Suprapubic skin (tissue), 4 donors: Measurements from ENCODE around the gene TTC22. TPM values are rescaled to one million over a fixed set of nuclear protein-coding genes. Genes with fewer than 3 reads are reported as not detected.

Source experiments
- DNase-seq, 2 donors: peaks; one replicate each; pipeline ENCODE4 v3.0.0-alpha.2; 2019; ENCODE audit warnings: low spot score in 2 of 2
- H3K27ac ChIP-seq: fragments of 200-600 bp; sonication (generic); one replicate; pipeline ENCODE4 v1.5.1; 2019
- H3K27me3 ChIP-seq: fragments of 200-600 bp; sonication (generic); one replicate; pipeline ENCODE4 v1.5.1; 2019
- H3K36me3 ChIP-seq: fragments of 200-600 bp; sonication (generic); one replicate; pipeline ENCODE4 v1.5.1; 2019
- H3K4me1 ChIP-seq: fragments of 200-600 bp; sonication (generic); one replicate; pipeline ENCODE4 v1.5.1; 2019
- H3K4me3 ChIP-seq: fragments of 200-600 bp; sonication (generic); one replicate; pipeline ENCODE4 v1.5.1; 2019; ENCODE audit warnings: mild to moderate bottlenecking
- H3K9me3 ChIP-seq: fragments of 200-600 bp; sonication (generic); one replicate; pipeline ENCODE4 v1.5.1; 2019
- CTCF ChIP-seq, 2 donors: fragments of 200-600 bp in 1 of 2; fragments of 450-650 bp in 1 of 2; sonication (generic) in 1 of 2; IDR thresholded peaks; one replicate each; pipeline ENCODE4 v1.5.1; 2016 to 2019; ENCODE audit warnings: antibody characterized with exemption in 2 of 2, mild to moderate bottlenecking in 1 of 2, moderate library complexity in 1 of 2
- EP300 ChIP-seq: sonication (generic); formaldehyde crosslinking; IDR thresholded peaks from one replicate; pipeline ENCODE4 v1.6.1; 2017; ENCODE audit warnings: antibody characterized with exemption
- POLR2A ChIP-seq, 2 donors: fragments of 450-650 bp; IDR thresholded peaks; one replicate each; pipeline ENCODE4 v1.6.1; 2017; ENCODE audit warnings: antibody characterized with exemption in 2 of 2, mild to moderate bottlenecking in 2 of 2, moderate library complexity in 2 of 2
- POLR2AphosphoS5 ChIP-seq, 3 donors: sonication (generic); formaldehyde crosslinking; IDR thresholded peaks; one replicate each; pipeline ENCODE4 v1.6.1; 2017; ENCODE audit warnings: antibody characterized with exemption in 3 of 3
- WGBS: methylation state at CpG from one replicate; pipeline ENCODE4 v1.1.5; 2018; 5-methylcytosine and 5-hydroxymethylcytosine counted together
- total RNA-seq, 4 donors: library from RNA; depleted of rRNA; stranded (reverse); fragments of >200 nt; gene quantifications; one replicate each; pipeline ENCODE4 v1.1.0, GENCODE V29; 2016

The TTC22 gene
- total RNA-seq, 4 donors from 2014 or later = 37.4 to 64.0 (median 58.0) TPM

- 77% methylated on average over 7 of the region's 7 CpGs for WGBS
- DNase-seq = peak; percentile 14 to 29
- Histone ChIP-seq H3K9me3 (no peaks in the 10 kb centered on the region), H3K4me1 (peaks cover 33% of the 10 kb centered on the region), H3K36me3 (peaks cover 33% of the 10 kb centered on the region), H3K27ac (no peak overlapping the region), H3K27me3 (no peaks in the 10 kb centered on the region), H3K4me3 (no peak overlapping the region)
- TF ChIP-seq EP300 (no peak), POLR2A (IDR thresholded peaks at IDR 0.05) (no peak), CTCF (IDR thresholded peaks at IDR 0.05) (no peak), POLR2AphosphoS5 (IDR thresholded peaks at IDR 0.05) (no peak)
These were observed 47.2 kb upstream of the TTC22 start for GRCh38 chr1:54848134-54848948.

- Histone ChIP-seq H3K36me3 (peaks cover 18% of the 10 kb centered on the region), H3K4me3 (no peak overlapping the region), H3K27ac (no peak overlapping the region), H3K4me1 (peaks cover 27% of the 10 kb centered on the region), H3K27me3 (no peaks in the 10 kb centered on the region), H3K9me3 (no peaks in the 10 kb centered on the region)
- DNase-seq = peak in 1 of 2 donors; percentile 48
- TF ChIP-seq POLR2A (IDR thresholded peaks at IDR 0.05) (no peak), POLR2AphosphoS5 (IDR thresholded peaks at IDR 0.05) (no peak), EP300 (no peak), CTCF (IDR thresholded peaks at IDR 0.05) (no peak)
- 85% methylated on average over 9 of the region's 9 CpGs for WGBS
These were observed 45.7 kb upstream of the TTC22 start for GRCh38 chr1:54846716-54847284.

GRCh38 chr1:54846301-54846700 lies 45.2 kb upstream of the TTC22 start:
- no peaks in the 10 kb centered on the region for H3K27me3 ChIP-seq
- DNase-seq = peak in 1 of 2 donors; percentile 28
- no peak overlapping the region for H3K4me3 ChIP-seq
- no peak overlapping the region for H3K27ac ChIP-seq
- H3K4me1 ChIP-seq = peaks cover 22% of the 10 kb centered on the region
- H3K36me3 ChIP-seq = peaks cover 13% of the 10 kb centered on the region
- WGBS = 94% methylated on average over 3 of the region's 3 CpGs
- H3K9me3 ChIP-seq = no peaks in the 10 kb centered on the region
- no peak for TF ChIP-seq POLR2A (IDR thresholded peaks at IDR 0.05)
- TF ChIP-seq POLR2AphosphoS5 (IDR thresholded peaks at IDR 0.05) = no peak
- TF ChIP-seq CTCF (IDR thresholded peaks at IDR 0.05) = no peak
- TF ChIP-seq EP300 = no peak

- Histone ChIP-seq H3K27ac (no peak overlapping the region), H3K4me3 (no peak overlapping the region), H3K27me3 (no peaks in the 10 kb centered on the region), H3K9me3 (no peaks in the 10 kb centered on the region), H3K36me3 (peaks cover 9% of the 10 kb centered on the region), H3K4me1 (peaks cover 17% of the 10 kb centered on the region)
- 93% methylated on average over 5 of the region's 5 CpGs for WGBS
- peak in 1 of 2 donors; percentile 26 for DNase-seq
- TF ChIP-seq CTCF (IDR thresholded peaks at IDR 0.05) (no peak), EP300 (no peak), POLR2A (IDR thresholded peaks at IDR 0.05) (no peak), POLR2AphosphoS5 (IDR thresholded peaks at IDR 0.05) (no peak)
These were observed 44.6 kb upstream of the TTC22 start for GRCh38 chr1:54845772-54846171.

GRCh38 chr1:54844564-54844963 lies 43.4 kb upstream of the TTC22 start:
- H3K36me3 ChIP-seq = peaks cover 9% of the 10 kb centered on the region
- H3K4me1 ChIP-seq = peaks cover 5% of the 10 kb centered on the region
- DNase-seq = peak in 1 of 2 donors; percentile 24
- no peak for TF ChIP-seq POLR2AphosphoS5 (IDR thresholded peaks at IDR 0.05)
- no peak for TF ChIP-seq EP300
- TF ChIP-seq POLR2A (IDR thresholded peaks at IDR 0.05) = no peak
- no peak for TF ChIP-seq CTCF (IDR thresholded peaks at IDR 0.05)
- no peak overlapping the region for H3K27ac ChIP-seq
- 89% methylated on average over 3 of the region's 3 CpGs for WGBS
- H3K27me3 ChIP-seq = no peaks in the 10 kb centered on the region
- no peak overlapping the region for H3K4me3 ChIP-seq
- no peaks in the 10 kb centered on the region for H3K9me3 ChIP-seq
